Thymus (tissue), 11 donors: ENCODE measurements around the gene CRYBA2. TPM values are rescaled to one million over a fixed set of nuclear protein-coding genes. Genes with fewer than 3 reads are reported as not detected.

Experiments used
- DNase-seq, 9 donors: peaks; one replicate each; pipeline ENCODE4 v3.0.0-alpha.2; 2013; ENCODE audit warnings: low spot score in 9 of 9, low read depth in 6 of 9, missing footprints in 1 of 9
- H3K27ac ChIP-seq, 2 donors: one replicate each; pipeline ENCODE4 v1.5.1; 2013; ENCODE audit warnings: control low read depth in 1 of 2, low read depth in 1 of 2, low read length in 1 of 2, mild to moderate bottlenecking in 1 of 2, moderate library complexity in 1 of 2
- H3K27me3 ChIP-seq, 2 donors: one replicate each; pipeline ENCODE4 v1.5.1; 2013; ENCODE audit warnings: low read length in 1 of 2; ENCODE audit not compliant: control insufficient read depth in 2 of 2, insufficient read depth in 1 of 2
- H3K36me3 ChIP-seq, 2 donors: one replicate each; pipeline ENCODE4 v1.5.1; 2013; ENCODE audit warnings: low read length in 1 of 2, mild to moderate bottlenecking in 1 of 2, moderate library complexity in 1 of 2; ENCODE audit not compliant: control insufficient read depth in 2 of 2, insufficient read depth in 2 of 2
- H3K4me1 ChIP-seq, 2 donors: one replicate each; pipeline ENCODE4 v1.5.1; 2013; ENCODE audit warnings: low read length in 2 of 2; ENCODE audit not compliant: control insufficient read depth in 2 of 2, insufficient read depth in 2 of 2
- H3K4me3 ChIP-seq, 2 donors: one replicate each; pipeline ENCODE4 v1.5.1; 2013; ENCODE audit warnings: low read length in 2 of 2, control low read depth in 1 of 2, mild to moderate bottlenecking in 1 of 2
- H3K9me3 ChIP-seq, 2 donors: one replicate each; pipeline ENCODE4 v1.5.1; 2013; ENCODE audit warnings: low read length in 1 of 2, mild to moderate bottlenecking in 1 of 2; ENCODE audit not compliant: control insufficient read depth in 2 of 2, insufficient read depth in 1 of 2
- WGBS: extraction: QIAGEN DNeasy Blood & Tissue Kit; methylation state at CpG from one replicate; pipeline ENCODE4 v1.1.7; 2013; 5-methylcytosine and 5-hydroxymethylcytosine counted together
- polyA plus RNA-seq: library from polyadenylated mRNA; stranded (reverse); fragments of 200-250 nt; gene quantifications from one replicate; pipeline ENCODE4 v1.2.3, GENCODE V29; 2013
- total RNA-seq: library from RNA; stranded (reverse); fragments of 120-200 nt; gene quantifications from one replicate; pipeline ENCODE4 v1.2.4, GENCODE V29; 2013
- donor health status: healthy.

Gene CRYBA2
- total and polyA plus RNA-seq, 2 donors, result 0.14 to 0.55 TPM

DNA sequence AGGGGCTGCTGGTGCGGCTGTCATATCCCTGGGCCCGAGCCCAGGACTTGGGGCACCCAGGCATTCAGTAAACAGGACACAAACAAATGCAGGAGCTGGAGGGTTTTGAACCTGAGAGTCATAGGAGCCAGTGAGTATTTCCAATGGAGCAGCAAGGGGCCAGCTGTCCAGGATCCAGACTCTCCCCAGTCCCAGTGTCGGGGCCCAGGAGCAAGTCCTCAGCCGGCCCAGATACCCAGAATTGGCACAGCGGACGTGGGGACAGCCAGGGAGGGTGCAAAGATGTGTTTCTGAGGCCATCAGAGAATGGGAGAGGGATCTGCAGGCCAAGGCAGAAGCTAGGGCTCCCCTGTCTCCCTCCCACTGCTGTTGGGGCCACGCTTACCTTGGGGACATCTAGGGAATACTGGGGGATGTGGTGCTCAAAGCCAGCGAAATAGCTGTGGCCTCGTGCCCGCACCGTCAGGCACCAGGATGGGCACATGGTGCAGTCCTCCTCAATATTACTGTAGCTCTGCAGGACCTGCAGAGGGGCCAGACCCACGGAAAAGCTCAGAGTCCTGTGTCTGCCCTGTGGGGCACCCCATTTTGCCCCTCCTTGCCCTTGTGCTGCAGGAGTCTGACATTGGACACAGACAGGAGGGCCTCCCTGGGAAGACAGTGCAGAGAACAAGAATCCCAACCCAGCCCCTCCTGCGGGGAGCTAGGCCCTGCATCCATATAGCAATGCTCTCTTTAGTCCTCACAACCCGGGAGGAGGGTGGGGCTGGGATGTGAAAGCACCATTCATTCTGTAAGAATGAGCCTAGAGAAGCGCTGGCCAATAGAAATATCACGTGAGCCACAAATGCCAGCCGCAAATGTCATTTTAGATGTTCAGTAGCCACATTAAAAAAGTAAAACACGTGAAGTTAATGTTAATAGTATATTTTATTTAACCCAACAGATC lies 32.7 kb upstream of the CRYBA2 start:
- Histone ChIP-seq H3K27ac (no peak overlapping the region), H3K27me3 (peaks cover 0 to 39% of the 10 kb centered on the region in 2 donors), H3K36me3 (no peaks in the 10 kb centered on the region), H3K9me3 (no peaks in the 10 kb centered on the region), H3K4me1 (no peaks in the 10 kb centered on the region), H3K4me3 (no peak overlapping the region)
- DNase-seq, result no peak
- 91% methylated on average over 18 of the region's 18 CpGs for WGBS

DNA sequence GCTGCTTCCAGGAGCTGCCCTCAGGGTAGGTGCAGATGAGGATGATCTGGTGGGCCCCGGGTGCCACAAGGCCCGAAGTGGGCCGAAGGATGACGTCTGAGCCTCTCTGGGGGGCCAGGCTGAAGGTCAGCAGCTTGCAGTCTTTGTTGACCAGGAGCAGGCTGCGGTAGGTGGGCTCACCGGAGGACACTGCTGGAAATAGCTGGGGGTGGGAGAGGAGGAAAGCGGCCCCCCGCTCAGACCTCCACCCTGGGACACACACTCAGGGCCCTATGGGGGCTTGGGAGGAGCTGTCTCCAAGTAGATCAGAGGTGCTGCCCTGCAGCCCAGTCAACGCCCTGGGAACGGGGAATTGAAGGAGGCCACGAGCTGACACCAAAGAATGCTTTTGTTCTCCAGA lies 30.8 kb upstream of the CRYBA2 start:
- H3K27me3 ChIP-seq, result peaks cover 0 to 40% of the 10 kb centered on the region in 2 donors
- H3K4me1 ChIP-seq, result no peaks in the 10 kb centered on the region
- no peaks in the 10 kb centered on the region for H3K9me3 ChIP-seq
- WGBS, result 92% methylated on average over 11 of the region's 11 CpGs
- no peak overlapping the region for H3K27ac ChIP-seq
- no peaks in the 10 kb centered on the region for H3K36me3 ChIP-seq
- no peak overlapping the region for H3K4me3 ChIP-seq
- no peak for DNase-seq

DNA sequence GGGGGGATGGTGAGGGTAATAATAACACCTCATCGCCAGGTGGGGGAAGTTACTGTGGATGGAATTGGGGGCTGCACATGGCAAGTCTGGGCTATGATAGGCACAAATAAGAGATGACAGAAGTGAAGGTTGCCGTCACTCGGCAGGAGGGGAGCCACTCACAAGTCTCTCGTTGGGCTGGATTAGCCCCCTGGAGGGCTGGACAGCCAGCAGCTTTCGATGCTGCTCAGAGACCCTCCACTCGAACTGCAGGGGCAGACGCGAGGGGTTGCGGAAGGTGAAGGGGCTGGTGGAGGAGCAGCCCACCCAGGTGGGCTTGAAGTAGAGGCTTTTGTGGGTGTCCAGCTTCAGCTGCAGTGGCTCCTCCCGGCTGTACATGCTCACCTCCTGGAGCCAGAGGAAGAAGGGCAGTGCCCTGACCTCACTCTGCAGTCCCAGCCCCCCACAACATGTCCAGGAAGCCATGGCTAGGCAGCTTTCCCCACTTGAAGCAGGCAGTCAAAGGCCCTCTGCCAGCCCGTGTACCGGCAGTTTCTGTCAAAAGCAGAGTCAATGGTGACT lies 29.9 kb upstream of the CRYBA2 start:
- no peaks in the 10 kb centered on the region for H3K36me3 ChIP-seq
- H3K27me3 ChIP-seq, result peaks cover 0 to 44% of the 10 kb centered on the region in 2 donors
- H3K4me1 ChIP-seq, result no peaks in the 10 kb centered on the region
- H3K27ac ChIP-seq, result no peak overlapping the region
- no peak for DNase-seq
- no peak overlapping the region for H3K4me3 ChIP-seq
- WGBS, result 87% methylated on average over 12 of the region's 12 CpGs
- no peaks in the 10 kb centered on the region for H3K9me3 ChIP-seq

DNA sequence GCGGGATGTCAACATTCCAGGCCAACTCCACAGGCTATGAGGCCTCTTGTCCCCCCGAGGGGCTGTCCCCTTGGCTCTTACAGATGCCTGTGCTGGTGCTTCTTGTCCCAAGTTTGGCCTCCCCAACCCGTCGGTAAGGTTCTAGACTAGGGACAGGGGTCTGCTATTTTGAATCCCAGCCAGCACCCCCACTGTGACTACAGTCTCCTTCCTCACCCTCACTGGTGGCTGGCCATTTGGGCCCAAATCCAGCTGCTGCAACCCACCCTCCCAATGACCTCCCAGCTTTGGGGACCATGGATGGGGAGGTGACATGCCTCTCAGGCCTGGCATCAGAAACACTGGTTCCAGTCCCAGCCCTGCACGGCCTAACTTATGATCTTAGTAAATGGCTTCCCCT lies 29.4 kb upstream of the CRYBA2 start:
- Histone ChIP-seq H3K9me3 (peaks cover 0 to under 1% of the 10 kb centered on the region in 2 donors), H3K27me3 (peaks cover 0 to 48% of the 10 kb centered on the region in 2 donors), H3K4me1 (no peaks in the 10 kb centered on the region), H3K27ac (no peak overlapping the region), H3K4me3 (no peak overlapping the region), H3K36me3 (no peaks in the 10 kb centered on the region)
- no peak for DNase-seq
- 91% methylated on average over 5 of the region's 5 CpGs for WGBS

DNA sequence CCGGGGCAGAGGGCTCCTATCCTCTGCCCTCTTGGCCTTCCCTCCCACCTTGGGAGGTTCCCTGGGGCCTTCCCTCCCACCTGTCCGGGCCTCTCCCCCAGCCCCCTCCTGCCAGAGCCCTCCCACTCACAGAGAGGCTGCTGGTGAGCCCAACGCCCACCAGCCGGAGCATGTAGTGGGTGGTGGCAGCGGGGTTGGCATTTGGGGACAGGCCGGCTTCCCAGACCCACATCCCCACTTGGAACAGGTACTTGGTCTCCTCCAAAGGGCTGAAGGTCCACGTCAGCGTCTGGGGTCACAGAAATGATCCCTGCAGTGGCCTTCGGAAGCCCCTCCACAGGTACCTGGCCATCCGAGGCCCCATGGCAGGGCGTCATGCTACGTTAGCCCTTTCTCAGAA lies 28.8 kb upstream of the CRYBA2 start:
- DNase-seq, result no peak
- no peak overlapping the region for H3K27ac ChIP-seq
- H3K36me3 ChIP-seq, result no peaks in the 10 kb centered on the region
- no peaks in the 10 kb centered on the region for H3K4me1 ChIP-seq
- H3K9me3 ChIP-seq, result peaks cover 0 to 1% of the 10 kb centered on the region in 2 donors
- H3K27me3 ChIP-seq, result peaks cover 0 to 50% of the 10 kb centered on the region in 2 donors
- 92% methylated on average over 12 of the region's 12 CpGs for WGBS
- no peak overlapping the region for H3K4me3 ChIP-seq

DNA sequence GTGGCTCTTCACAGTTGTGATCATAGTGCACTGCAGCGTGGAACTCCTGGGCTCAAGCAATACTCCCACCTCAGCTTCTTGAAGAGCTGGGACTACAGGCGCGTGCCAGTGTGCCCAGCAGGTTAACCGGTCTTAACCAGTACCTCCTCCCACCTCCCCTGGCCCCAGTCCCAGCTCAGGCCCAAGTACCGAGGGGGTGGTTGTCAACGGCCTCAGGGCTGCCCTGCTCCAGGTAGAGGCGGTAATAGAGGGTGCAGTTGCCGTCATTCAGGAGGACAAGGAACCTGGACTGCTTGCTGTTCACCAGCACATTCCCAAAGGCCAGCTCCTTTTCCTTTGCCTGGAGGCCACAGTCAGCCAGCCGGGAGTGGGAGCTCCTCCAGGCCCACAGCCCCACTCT lies 28.4 kb upstream of the CRYBA2 start:
- WGBS, result 91% methylated on average over 9 of the region's 9 CpGs
- no peaks in the 10 kb centered on the region for H3K36me3 ChIP-seq

DNA sequence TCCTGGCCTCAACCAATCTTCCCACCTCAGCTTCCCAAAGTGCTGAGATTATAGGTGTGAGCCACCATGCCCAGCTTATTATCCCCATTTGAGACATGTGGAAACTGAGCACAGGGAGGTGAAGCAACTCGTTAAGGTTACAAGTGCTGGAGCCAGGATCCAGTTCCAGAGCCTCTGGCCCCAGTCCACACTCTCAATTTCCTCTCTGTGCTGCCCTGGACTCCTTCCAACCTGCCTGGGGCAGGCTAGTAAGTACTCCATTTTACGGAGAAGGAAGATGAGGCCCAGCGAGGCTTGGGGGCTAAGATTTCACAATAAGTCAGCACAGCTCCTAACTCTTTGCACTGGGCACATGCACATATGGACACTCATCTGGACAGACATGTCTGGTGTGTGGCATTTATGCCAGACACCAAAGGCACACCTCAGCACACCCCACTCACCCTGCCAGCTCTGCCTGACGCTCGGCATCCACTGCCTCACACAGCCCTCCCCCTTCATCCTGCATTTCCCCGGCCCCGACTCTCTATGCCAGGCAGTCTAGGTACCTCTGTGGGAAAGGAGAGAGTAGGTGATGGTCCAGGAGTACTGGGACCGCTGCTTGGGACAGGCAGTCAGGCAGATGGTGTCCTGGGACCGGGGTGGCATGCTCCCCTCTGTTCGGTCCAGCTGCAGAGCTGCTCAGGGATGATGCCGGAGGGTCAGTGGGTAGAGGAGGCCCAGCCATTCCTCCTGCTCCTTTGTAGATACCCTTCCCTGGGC lies 27.6 kb upstream of the CRYBA2 start:
- Histone ChIP-seq H3K9me3 (peaks cover 0 to 1% of the 10 kb centered on the region in 2 donors), H3K27ac (no peak overlapping the region), H3K27me3 (peaks cover 0 to 45% of the 10 kb centered on the region in 2 donors), H3K4me3 (no peak overlapping the region), H3K4me1 (no peaks in the 10 kb centered on the region), H3K36me3 (no peaks in the 10 kb centered on the region)
- no peak for DNase-seq
- WGBS, result 90% methylated on average over 11 of the region's 11 CpGs

More for the DNA sequence above, 28.4 kb upstream of the CRYBA2 start:
- peaks cover 0 to 1% of the 10 kb centered on the region in 2 donors for H3K9me3 ChIP-seq
- no peak overlapping the region for H3K27ac ChIP-seq
- peaks cover 0 to 47% of the 10 kb centered on the region in 2 donors for H3K27me3 ChIP-seq
- H3K4me1 ChIP-seq, result no peaks in the 10 kb centered on the region
- DNase-seq, result no peak
- H3K4me3 ChIP-seq, result no peak overlapping the region

DNA sequence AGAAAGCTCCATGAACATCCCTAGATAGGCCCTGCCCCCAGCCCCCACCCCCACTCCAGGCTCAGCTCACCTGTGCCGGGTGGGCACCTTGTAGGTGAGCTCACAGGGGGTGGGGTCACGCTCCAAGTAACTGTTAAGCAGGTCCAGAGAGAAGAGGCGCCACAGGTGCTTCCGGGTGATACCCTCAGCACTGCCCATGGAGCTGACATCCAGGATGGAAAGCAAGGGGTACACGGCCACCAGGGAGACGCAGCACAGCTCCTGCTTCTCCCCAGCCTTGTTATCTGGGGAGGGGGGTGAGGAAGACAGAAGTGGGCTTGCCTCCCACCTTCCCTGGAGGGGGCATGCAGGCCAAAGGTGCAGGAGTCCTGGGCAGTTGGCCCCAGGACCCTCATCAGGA lies 26.2 kb upstream of the CRYBA2 start:
- Histone ChIP-seq H3K27me3 (peaks cover 0 to 39% of the 10 kb centered on the region in 2 donors), H3K4me1 (no peaks in the 10 kb centered on the region), H3K36me3 (no peaks in the 10 kb centered on the region), H3K27ac (no peak overlapping the region), H3K9me3 (peaks cover 0 to 1% of the 10 kb centered on the region in 2 donors), H3K4me3 (no peak overlapping the region)
- DNase-seq, result no peak
- 90% methylated on average over 6 of the region's 6 CpGs for WGBS

DNA sequence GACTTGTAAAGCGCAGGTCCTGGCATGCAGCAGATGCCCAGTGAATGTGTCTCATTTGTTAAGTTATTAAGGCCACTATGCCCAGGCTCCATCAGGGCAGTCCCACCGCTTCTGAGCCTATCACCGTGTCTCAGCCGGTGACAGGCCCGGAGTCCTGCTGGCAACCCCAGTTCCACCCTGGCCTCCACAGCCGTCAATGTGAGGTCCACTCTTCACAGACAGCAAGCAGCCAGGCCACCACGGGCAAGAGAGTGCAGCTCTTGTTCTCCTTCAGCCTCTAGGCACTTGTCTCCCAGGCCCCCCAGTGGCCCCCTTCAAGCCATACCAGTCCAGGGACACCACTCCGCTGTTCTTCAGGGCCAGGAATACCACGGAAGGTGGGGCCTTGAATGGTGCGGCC lies 25.5 kb upstream of the CRYBA2 start:
- Histone ChIP-seq H3K4me3 (no peak overlapping the region), H3K36me3 (no peaks in the 10 kb centered on the region), H3K27me3 (peaks cover 0 to 42% of the 10 kb centered on the region in 2 donors), H3K27ac (no peak overlapping the region), H3K4me1 (no peaks in the 10 kb centered on the region), H3K9me3 (peaks cover 0 to 1% of the 10 kb centered on the region in 2 donors)
- 94% methylated on average over 10 of the region's 10 CpGs for WGBS
- DNase-seq, result no peak
